Dedifferentiated amniotic fluid mesenchymal stem cell (primary cell): ENCODE data around the gene HIRIP3.
"Not testable (repeated sequence)": the region's sequence is repeated elsewhere in the genome, so short reads cannot be mapped to it uniquely, and the experiment has no call there.

Source experiments
- DNase-seq: peaks from one replicate; pipeline ENCODE4 v3.0.0-alpha.2; 2016; ENCODE audit errors: extremely low spot score

Gene HIRIP3, protein sequence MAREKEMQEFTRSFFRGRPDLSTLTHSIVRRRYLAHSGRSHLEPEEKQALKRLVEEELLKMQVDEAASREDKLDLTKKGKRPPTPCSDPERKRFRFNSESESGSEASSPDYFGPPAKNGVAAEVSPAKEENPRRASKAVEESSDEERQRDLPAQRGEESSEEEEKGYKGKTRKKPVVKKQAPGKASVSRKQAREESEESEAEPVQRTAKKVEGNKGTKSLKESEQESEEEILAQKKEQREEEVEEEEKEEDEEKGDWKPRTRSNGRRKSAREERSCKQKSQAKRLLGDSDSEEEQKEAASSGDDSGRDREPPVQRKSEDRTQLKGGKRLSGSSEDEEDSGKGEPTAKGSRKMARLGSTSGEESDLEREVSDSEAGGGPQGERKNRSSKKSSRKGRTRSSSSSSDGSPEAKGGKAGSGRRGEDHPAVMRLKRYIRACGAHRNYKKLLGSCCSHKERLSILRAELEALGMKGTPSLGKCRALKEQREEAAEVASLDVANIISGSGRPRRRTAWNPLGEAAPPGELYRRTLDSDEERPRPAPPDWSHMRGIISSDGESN

DNA sequence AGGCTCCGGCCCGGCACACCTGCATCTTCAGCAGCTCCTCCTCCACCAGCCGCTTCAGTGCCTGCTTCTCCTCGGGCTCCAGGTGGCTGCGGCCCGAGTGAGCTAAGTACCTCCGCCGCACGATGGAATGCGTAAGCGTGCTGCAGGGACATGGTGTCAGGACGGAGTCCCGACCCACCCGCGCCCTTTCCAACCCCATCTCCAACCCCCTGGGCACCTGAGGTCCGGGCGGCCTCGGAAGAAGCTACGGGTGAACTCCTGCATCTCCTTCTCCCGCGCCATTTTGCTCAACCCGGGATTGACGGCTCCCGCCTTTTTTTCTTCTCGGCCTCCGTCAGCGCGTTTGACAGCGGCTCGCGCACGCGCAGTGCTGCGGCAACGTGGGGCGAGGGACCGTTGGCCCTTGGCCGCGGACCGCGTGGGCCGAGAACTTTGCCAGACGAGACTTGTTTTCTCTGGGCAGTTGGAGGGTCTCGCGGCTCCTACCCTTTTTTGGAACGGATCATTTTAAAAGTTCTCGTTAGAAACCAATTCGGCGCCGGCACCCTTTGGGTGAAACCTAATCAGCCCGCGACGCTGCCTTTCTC is at the start of gene HIRIP3:
TSS of gene HIRIP3 (minus strand) at position 294 of the 587 bp plus-strand sequence. CDS start at position 282, 12 bp downstream.
- peak; percentile 58 for DNase-seq

DNA sequence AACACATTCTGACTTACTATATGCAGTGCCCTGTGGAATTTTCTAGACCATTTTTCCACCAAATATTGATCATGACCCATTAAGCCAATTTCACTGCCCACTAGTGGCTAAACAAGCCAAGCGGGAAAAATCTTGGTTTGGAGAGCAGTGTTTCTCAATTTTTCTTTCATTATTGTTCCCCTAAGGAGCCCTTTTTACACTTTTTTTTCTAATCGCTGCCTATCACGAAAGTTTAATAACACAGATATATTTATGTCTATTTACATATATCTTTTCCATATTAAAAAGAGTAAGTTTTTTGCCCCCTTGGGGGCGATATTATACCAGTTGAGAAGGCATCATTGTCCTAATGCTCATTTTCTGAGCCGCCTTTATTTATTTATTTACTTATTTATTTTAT is 46.4 kb upstream of the HIRIP3 start:
- peak; percentile 31 for DNase-seq

DNA sequence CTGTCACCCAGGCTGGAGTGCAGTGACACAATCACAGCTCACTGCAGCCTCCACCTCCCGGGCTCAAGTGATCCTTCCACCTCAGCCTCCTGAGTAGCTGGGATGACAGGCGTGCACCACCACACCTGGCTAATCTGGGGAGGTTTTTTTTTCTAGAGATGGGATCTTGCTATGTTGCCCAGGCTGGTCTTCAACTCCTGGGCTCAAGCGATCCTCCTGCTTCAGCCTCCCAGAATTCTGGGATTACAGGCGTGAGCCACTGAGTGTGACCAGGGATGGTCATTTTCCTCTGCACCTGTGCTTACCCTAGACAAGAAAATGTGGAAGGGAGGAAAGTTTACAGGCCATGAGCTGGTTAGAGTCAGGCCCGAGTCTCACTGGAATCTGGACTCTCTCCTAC is 45.3 kb upstream of the HIRIP3 start:
- DNase-seq, result not testable (repeated sequence)

DNA sequence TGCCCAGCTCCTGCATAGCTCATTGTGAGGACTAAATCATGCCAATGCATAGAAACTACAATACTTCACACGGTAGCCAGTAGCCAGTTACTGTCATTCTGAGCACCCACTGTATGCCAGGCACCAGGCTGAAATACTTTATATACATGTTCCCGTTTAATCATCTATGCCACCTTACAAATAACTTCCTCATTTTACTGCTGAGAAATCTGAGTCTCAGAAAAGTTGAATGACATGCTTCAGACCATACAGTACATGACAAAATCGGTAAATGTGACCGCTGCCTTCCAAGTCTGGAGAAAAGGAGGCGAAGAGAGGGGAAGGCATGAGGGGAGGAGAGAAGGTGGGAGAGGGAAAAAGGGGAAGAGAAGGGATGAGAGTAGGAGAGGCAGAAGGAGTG is 44.8 kb upstream of the HIRIP3 start:
- DNase-seq, result no peak

DNA sequence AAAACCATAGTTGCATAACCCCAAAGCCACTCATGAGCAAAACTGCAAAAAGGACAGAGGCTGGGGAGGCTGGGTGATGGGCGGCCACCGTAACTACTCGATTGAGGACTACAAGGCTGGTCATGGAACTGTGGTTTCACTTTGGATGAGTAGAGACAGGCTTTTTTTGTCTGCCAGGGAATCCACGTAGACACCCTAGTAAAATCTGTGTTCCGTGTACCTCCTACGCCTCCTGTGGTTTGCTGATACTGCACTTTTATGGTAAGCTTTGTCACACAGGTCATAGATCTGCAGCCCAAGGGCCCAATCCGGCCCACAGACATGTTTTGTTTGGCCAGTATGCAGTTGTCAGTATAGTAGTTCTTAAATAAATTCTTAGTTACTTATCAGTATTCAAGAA is 37.9 kb upstream of the HIRIP3 start:
- DNase-seq, result no peak

DNA sequence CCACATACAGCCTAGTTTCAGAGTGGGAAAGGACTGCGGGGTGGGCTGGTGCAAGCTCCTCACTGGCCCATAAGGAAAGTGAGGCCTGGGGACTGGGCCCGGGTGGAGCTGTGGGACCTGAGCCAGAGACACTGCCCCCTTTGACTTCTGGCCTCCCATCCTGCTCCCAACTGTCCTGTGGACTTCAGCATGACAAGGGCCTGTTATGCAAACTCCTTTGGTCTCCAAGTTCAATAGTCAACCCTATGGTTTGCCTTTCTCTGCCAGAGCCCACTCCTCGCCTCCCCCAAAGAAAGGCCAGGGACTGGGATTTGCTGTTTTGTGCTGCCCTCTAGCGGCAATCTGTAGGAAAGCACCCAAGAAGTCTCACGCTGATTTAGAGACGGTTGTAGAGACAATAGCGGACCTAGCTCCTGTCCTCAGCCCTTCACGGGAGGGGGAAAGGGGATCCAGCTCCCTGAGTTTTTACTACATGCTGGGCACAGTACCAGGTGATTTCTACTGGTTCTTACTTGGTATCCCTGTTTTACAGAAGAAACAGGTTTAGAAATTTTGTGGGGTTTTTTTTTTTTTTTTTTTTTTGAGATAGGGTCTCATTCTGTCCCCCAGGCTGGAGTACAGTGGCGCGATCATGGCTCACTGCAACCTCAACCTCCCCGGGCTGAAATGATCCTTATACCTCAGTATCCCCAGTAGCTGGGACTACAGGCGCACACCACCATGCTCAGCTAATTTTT is 36.8 kb upstream of the HIRIP3 start:
- peak; percentile 59 for DNase-seq

DNA sequence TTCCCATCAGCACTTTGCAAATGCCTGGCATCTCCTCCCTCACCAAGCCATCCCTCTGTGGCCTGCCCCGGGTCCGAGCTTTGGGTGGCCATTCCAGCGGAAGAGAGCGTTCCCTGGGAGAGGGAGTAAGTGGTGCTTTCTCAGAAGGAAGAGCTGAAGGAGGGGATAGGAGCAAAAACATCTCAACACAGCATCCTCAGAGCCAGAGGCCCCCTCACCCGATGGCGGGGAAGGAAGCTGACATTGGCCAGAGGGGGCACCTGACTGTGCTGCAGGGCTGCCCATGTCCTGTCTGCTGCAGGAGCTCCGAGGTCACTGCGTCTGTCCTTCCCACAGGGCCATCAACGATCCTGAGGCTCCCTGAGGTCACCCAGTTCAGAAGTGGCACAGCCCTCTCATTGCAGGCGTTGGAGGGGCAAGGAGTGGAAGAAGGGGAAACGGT is 36.1 kb upstream of the HIRIP3 start:
- no peak for DNase-seq

DNA sequence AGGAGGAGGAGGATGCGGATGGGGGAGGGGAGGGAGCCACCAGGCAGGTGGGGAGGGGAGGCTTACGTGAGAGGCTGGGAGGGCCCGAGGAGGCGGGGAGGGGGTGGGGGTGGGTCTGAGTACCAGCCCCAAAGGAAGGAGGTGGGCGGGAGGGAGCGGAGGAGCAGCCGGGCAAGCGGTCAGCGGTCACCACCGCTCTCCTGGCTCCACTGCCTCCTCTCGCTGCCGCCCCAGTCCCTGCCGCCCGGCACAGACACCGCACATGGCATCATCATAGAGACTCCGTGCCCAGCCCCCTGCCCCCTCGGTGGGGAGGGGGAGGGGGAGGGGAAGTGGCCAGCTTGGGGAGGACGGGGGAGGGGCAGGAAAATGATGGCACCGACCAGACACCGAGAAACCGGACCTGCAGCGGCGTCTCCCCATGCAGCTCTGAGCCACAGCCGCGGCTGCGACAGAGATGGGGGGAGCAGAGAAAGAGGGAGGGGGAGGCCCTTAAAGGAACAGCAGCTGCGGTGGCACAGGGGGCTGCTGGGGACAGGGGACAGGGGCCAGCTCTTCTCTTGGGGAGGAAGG is 35.5 kb upstream of the HIRIP3 start, which contains the start of gene TLCD3B:
TSS of gene TLCD3B (minus strand) at position 431 of the 573 bp plus-strand sequence. CDS start 744 bp downstream, outside the sequence.
- no peak for DNase-seq

DNA sequence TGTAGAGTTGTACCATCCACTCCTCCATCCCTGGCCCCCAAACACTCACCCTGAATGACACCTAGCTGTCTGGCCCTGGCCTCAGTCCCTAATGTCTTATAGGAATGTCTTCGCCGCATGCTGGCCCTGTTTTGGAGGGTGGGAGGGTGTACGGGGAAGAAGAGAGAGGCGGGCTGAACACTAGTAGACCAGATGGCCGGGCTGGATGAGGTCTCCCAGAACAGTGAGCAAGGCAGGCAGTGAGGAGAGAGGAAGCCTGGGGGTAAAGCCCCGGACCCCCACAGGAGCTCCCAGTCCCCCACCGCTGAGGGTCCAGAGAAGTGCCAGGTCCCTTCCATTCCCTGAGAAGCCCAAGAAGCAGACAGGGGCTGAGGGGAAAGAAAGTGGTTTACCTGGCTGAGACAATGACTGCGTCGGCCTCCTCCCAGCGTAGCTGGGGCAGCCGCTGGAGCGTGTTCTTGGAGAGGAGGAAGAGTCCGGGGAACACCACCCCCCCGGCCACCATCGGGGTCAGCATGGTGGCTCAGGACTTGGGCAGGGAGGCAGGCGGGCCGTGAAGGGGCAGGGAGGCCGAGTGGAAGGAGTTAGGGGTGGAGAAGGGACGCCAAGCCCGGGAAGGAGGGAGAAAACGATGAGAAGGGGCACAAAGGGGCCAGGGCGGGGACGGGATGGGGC is 34.7 kb upstream of the HIRIP3 start:
- no peak for DNase-seq

DNA sequence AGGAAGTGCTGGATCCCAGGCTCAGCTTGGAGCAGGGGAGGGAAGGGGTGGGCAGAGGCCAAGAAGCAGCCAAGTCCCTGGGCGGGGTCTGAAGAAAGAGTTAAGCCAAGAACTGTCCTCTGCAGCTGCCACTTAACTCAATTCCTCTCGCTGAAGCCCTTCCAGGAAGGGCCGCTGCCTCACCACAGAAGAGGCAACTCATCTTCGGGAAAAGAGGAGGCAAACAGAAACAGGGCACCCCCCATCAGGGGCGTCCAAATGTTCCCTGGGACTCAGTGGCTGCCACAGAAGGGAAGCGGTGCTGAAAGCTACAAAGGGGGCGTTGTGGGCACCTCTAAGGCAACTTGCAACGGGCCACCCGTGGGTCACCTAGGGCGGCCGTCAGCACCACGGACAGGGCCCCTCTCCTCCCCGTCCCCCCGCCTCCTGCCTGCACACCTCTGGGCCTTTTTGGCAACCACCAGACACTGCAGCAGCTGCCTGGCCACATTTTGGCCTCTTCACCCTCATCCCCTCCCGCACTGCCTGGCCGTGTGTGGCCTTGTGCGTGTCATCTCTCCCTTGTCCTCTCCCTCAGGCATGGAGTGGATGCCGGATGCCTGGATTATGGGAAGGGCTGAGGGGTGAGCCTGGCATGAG is 33.1 kb upstream of the HIRIP3 start:
- DNase-seq, result no peak

DNA sequence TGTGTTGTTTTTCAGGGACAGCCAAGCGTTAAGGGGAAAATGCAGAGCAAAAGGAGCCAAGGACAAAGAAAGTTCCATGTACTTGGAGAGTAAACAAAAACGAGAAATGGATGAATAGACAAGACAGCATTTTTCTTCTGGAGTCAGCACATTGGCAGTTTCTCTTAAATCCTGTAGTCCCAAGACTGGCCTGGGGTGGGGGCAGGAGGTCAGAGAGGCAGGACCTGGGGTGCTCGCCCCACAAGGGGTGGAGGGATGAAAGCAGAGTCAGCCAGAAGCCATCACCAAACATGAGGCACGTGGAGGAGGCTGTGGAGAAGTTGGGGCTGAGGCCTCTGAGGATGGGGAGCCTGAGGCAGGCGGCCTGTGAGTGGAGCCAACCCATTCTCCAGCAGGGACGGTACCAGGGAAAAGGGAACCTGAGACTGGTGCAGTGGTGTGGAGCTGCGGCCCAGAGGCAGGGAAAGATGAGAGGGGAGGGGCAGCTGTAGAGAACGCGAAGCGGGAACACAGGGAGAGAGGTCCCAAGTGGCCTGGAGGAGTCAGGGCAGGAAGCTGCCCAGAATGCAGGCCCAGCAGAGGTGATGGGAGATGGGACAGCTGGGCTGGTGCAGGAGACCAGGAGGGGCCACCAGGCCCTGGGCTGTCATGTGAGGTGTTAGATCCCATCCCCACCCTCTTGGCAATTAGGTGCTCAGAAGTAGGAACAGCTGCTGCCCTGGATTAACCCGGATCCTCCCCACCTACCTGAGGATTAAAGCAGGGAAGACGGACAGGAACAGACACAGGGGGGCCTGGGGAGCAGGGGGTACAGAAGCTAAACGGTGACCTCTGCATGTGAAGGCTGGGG is 32.4 kb upstream of the HIRIP3 start:
- DNase-seq, result no peak

DNA sequence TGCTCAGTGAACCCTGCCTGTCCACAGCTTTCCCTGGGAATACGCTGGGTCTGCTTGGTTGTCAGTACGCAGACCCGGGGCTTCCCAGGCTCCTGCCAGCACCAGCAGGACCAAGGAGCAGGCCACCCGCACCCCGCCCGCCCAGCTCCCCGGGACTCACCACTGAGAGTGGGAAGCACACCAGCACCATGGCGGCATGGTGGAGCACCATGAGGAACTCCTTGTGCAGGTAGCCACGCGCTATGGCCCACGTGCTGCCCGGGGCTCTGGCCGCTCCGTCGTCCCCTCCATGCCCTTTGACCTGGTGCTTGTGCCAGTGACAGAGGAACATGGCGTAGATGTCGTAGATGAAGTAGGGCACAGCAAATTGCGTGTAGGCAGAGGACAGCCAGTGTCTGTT is 31.0 kb upstream of the HIRIP3 start:
- DNase-seq, result no peak

DNA sequence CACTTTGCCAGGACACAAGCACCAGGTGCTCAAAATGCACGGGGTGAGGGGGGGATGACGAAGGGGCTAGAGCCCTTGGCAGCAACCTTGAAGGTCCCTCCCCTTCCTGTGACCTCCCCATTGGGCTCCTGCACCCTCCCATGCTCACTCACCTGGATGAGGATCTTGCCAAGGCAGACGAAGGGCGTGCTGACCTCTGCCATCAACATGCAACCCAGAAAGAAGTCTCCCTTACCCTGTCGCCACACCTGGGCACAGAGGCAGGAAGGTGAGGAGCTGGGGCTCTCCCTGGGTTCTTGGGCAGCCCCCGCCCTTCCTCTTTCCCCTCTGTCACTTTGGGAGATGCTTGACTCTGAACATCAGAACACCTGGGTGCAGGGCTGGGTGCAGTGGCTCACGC is 30.2 kb upstream of the HIRIP3 start:
- DNase-seq, result no peak

DNA sequence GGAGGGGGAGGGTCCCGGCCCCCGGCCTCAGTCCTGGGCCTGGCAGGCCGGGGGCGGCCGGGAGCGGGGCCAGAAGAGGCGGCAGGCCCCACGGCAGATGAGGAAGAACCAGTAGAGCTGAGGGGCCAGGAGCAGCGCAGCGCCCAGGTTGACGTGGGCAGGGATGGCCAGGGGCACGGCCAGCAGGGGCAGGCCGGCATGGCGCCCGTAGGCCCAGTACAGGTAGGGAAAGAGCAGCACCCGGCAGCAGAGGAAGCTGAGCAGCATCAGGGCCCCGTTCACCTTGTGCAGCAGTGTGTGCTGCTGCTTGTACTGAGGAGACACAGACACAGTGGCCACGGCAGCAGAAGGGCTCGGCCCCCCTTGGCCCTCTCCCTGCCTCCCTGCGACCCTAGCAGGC is 29.7 kb upstream of the HIRIP3 start:
- DNase-seq, result no peak

DNA sequence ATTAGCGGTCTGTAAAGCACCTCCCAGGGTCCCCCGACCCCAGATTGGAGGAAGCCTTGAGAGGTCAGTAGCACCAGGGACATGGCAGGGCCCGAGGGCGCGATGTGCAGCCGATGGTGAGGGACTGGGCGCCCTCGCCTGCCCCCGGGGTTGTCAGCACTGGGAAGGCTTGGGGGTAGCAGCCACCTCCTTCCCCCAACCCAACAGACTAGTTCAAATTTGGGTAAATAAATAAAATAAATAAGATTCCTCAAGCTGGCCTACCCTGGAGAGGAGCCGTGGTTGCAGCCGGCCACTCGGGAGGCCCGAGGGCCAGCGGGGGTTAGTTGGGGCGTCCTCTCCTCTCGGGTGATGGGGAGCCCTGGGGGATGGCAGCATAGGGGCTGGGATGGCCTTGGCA is 29.0 kb upstream of the HIRIP3 start:
- no peak for DNase-seq

DNA sequence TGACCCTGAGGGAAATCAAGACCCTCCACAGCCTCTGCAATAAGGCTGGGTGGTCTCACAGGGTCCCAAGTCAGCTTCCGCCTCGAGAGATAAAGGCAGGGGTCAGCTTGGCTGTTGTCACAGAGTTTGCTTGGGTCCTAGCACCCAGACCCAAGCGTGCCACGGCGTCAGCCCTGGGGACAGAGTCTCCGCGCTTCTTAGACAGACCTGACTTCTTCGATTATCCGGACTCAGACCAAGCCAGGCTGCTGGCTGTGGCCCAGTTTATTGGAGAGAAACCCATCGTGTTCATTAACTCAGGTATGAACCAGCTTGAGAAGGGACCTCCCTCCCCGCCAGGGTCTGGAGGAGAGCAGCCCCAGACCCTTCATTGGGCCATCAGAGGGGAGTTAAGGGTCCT is 28.2 kb upstream of the HIRIP3 start:
- no peak for DNase-seq

DNA sequence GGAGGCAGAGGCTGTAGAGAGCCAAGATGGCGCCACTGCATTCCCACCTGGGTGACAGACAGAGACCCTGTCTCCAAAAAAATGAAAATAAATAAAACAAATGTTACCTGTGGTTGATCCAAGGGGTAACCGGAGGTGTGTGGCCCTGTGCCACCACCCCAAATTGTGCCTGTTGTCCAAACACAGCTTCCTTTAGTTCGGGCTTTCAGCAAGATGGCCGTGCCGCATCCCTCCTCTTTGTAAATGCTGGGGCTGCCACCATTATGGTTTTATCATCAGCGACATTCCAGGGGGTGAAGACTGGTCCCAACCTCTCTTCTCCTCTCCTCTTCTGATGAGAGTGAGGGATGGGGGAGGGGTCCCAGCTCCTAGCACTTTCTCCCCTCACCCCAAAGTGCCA is 27.5 kb upstream of the HIRIP3 start, which contains the start of gene C16orf92:
TSS of gene C16orf92 (plus strand) at position 312 of the 400 bp plus-strand sequence. CDS start 143 bp downstream, outside the sequence.
- no peak for DNase-seq

DNA sequence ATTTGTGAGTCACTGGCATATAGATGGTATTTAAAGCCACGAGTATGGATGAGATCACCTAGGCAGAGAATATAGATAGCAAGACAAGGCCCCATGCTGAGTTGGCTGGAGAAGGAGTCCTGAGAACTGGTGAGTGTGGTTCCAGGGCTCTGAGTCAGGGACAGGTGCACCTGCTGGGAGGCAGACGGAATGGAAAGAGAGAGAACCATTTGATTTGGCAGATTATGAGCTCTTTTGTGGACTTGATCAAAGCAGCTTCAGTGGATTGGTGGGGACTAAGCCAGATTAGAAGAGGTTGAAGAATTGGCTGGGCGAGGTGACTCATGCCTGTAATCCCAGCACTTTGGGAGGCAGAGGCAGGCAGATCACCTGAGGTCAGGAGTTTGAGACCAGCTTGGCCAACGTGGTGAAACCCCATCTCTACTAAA is 23.3 kb upstream of the HIRIP3 start:
- DNase-seq, result no peak

DNA sequence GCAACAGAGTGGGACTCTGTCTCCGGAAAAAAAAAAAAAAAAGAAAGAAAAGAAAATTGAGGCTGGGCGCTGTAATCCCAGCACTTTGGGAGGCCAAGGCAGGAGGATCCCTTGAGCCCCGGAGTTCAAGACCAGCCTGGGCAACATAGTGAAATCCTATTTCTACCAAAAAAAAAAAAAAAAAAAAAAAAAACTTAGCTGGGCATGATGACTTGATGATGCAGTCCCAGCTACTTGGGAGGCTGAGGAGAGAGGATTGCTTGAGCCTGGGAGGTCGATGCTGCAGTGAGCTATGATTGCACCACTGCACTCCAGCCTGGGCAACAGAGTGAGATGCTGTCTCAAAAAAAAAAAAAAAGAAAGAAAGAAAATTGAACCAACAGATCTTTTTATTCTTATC is 22.5 kb upstream of the HIRIP3 start:
- DNase-seq, result not testable (repeated sequence)

DNA sequence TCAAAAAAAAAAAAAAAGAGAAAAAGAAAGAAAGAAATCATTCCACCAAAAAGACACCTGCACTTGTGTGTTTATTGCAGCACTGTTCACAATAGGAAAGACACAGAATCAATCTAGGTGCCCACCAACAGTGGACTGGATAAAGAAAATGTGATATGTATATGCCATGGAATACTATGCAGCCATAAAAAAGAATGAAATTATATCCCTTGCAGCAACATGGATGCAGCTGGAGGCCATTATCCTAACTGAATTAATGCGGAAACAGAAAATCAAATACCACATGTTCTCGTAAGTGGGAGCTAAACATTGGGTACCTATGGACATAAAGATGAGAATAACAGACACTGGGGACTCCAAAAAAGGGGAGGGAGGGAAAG is 21.9 kb upstream of the HIRIP3 start:
- DNase-seq, result no peak
